K562 (cell line): ENCODE data around the gene FAM168B. TPM values are rescaled to one million over a fixed set of nuclear protein-coding genes. Genes with fewer than 3 reads are reported as not detected.

Source experiments
- ATAC-seq: fragments of 200-7000 bp; cut with Tn5 transposase; 3 replicates; pipeline ENCODE4 v1.9.1; 2020; ENCODE audit warnings: moderate library complexity
- BruUV-seq: library from RNA; stranded (reverse); fragments of 400-500 nt; replicated peaks from 2 replicates; lab custom pipeline; 2021; lab: Mats Ljungman, UMichigan
- CTCF ChIA-PET: fragments of 300-600 bp; formaldehyde crosslinking; extraction: SDS; loops from one replicate; lab custom pipeline; 2021; ENCODE audit warnings: low intra/inter-chr PET ratio; lab: Yijun Ruan, JAX
- POLR2A ChIA-PET: fragments of 300-600, 350-650 bp; sonication (Branson Sonifier 250); formaldehyde crosslinking; extraction: SDS; loops from one replicate; lab custom pipeline; 2021; ENCODE audit warnings: antibody characterized with exemption, inconsistent platforms; lab: Yijun Ruan, JAX
- DNase-seq, 4 experiments: peaks; one replicate each; pipeline versions ENCODE4 v3.0.0 to v3.0.0-alpha.2; 2011 to 2018; ENCODE audit warnings: low spot score in 3 of 4, mixed read lengths in 3 of 4; ENCODE audit errors: extremely low read depth in 1 of 4
- FAIRE-seq: peaks from 2 replicates; lab custom pipeline; 2011; peaks lifted over from hg19 to GRCh38; lab: Jason Lieb, UNC
- H2AFZ ChIP-seq: 2 replicates; pipeline ENCODE4 v1.6.0; 2011; ENCODE audit warnings: low read depth, low read length, control low read depth, inconsistent platforms
- H3K27ac ChIP-seq: fragments of 200-600 bp; 3 replicates; pipeline ENCODE4 v1.8.0; 2011; ENCODE audit warnings: low read depth, mild to moderate bottlenecking, control low read depth, inconsistent platforms, low read length, moderate library complexity, mixed read lengths; ENCODE audit errors: extremely low read depth
- H3K27me3 ChIP-seq, 2 experiments: fragments of 300-600 bp in 1 of 2; 2 replicates in 1 of 2; 3 replicates in 1 of 2; pipeline versions ENCODE4 v1.6.0 to v1.8.0; 2011; ENCODE audit warnings: inconsistent platforms in 2 of 2, low read length in 2 of 2, mild to moderate bottlenecking in 1 of 2, mixed read lengths in 1 of 2, moderate library complexity in 1 of 2; ENCODE audit not compliant: control insufficient read depth in 2 of 2, insufficient read depth in 2 of 2
- H3K36me3 ChIP-seq: fragments of 300-600 bp; 3 replicates; pipeline ENCODE4 v1.8.0; 2011; ENCODE audit warnings: mild to moderate bottlenecking, low read length, inconsistent platforms; ENCODE audit not compliant: control insufficient read depth, insufficient read depth
- H3K4me1 ChIP-seq, 2 experiments: fragments of 200-600 bp in 1 of 2; replicated peaks in 1 of 2; 2 replicates in 1 of 2; 3 replicates in 1 of 2; pipeline versions ENCODE4 v1.5.1 to v1.8.0; 2011; ENCODE audit warnings: inconsistent platforms in 2 of 2, low read length in 2 of 2, mild to moderate bottlenecking in 1 of 2, mixed read lengths in 1 of 2, moderate library complexity in 1 of 2; ENCODE audit not compliant: control insufficient read depth in 2 of 2, insufficient read depth in 2 of 2
- H3K4me2 ChIP-seq: 2 replicates; pipeline ENCODE4 v1.6.1; 2011; ENCODE audit warnings: low read length, control low read depth, inconsistent platforms, mixed read lengths; ENCODE audit not compliant: insufficient read depth
- H3K4me3 ChIP-seq: fragments of 200-600 bp; sonication (generic), shearing (Covaris generic); 2 replicates; pipeline ENCODE4 v1.5.1; 2016; ENCODE audit warnings: control low read depth, inconsistent platforms
- H3K79me2 ChIP-seq: fragments of 200-600 bp; 3 replicates; pipeline ENCODE4 v1.8.0; 2011; ENCODE audit warnings: low read length, inconsistent platforms; ENCODE audit not compliant: control insufficient read depth, insufficient read depth
- H3K9ac ChIP-seq, 2 experiments: 2 replicates each; pipeline versions ENCODE4 v1.6.0 to v1.6.1; 2011; ENCODE audit warnings: low read depth in 2 of 2, low read length in 2 of 2, control low read depth in 1 of 2, inconsistent platforms in 1 of 2, mild to moderate bottlenecking in 1 of 2, mixed read lengths in 1 of 2; ENCODE audit not compliant: insufficient read depth in 1 of 2
- H3K9me1 ChIP-seq: one replicate; pipeline ENCODE4 v1.6.0; 2011; ENCODE audit warnings: inconsistent platforms, mild to moderate bottlenecking, low read length, moderate library complexity; ENCODE audit not compliant: control insufficient read depth, insufficient read depth
- H3K9me3 ChIP-seq: replicated peaks from 2 replicates; pipeline ENCODE4 v1.5.1; 2011; ENCODE audit warnings: low read depth, low read length, inconsistent platforms; ENCODE audit not compliant: control insufficient read depth, insufficient read depth
- H4K20me1 ChIP-seq: replicated peaks from 2 replicates; pipeline ENCODE4 v1.6.1; 2011; ENCODE audit warnings: low read length, inconsistent platforms, mixed read lengths; ENCODE audit not compliant: control insufficient read depth, insufficient read depth
- PATZ1 ChIP-seq: fragments of 250-450 bp; sonication (Bioruptor Pico); IDR thresholded peaks from 2 replicates; pipeline ENCODE4 v1.5.0; 2020; ENCODE audit warnings: mild to moderate bottlenecking, borderline replicate concordance
- POLR2AphosphoS5 ChIP-seq: IDR thresholded peaks from 2 replicates; pipeline ENCODE4 v1.6.1; 2011; ENCODE audit warnings: mild to moderate bottlenecking, low read depth, low read length, moderate library complexity; ENCODE audit not compliant: control insufficient read depth, insufficient read depth
- YY1 ChIP-seq, 3 experiments: IDR thresholded peaks; 2 replicates each; pipeline ENCODE4 v1.6.1; 2011; ENCODE audit warnings: low read length in 2 of 3, mild to moderate bottlenecking in 2 of 3, moderate library complexity in 2 of 3, borderline replicate concordance in 1 of 3, control low read depth in 1 of 3, low read depth in 1 of 3; ENCODE audit not compliant: insufficient read depth in 3 of 3, insufficient replicate concordance in 2 of 3, control insufficient read depth in 1 of 3, insufficient read length in 1 of 3; ENCODE audit errors: extremely low read depth in 1 of 3
- WGBS: fragments of 100-300 bp; shearing (Covaris generic); methylation state at CpG from one replicate; pipeline ENCODE4 v1.1.6; 2016; ENCODE audit warnings: low coverage, mixed read lengths; ENCODE audit not compliant: insufficient coverage; ENCODE audit errors: missing lambda C conversion rate; 5-methylcytosine and 5-hydroxymethylcytosine counted together
- in situ Hi-C: fragments of 300-500 bp; cut with MboI; formaldehyde crosslinking; loops from 4 replicates; pipeline ENCODE4 v1.15.0; 2018; ENCODE audit warnings: inconsistent platforms, mixed read lengths
- intact Hi-C: fragments of 100-400 bp; cut with micrococcal nuclease; formaldehyde crosslinking; loops from 2 replicates; pipeline ENCODE4 v1.14.2; 2022
- polyA plus RNA-seq, 8 experiments: library from polyadenylated mRNA; depleted of rRNA in 4 of 8; stranded (reverse) in 5 of 8; unstranded in 3 of 8; fragments of >200 nt; fragmentation: Nextera tagmentation in 2 of 8; fragmentation: Illumina TruSeq in 1 of 8; extraction: Ambion mirVana in 2 of 8; extraction: Trizol in 1 of 8; gene quantifications; 2 replicates each; pipeline versions ENCODE4 v1.2.1 to v1.2.3, GENCODE V29; 2011 to 2014; ENCODE audit warnings: inconsistent platforms in 1 of 8, missing spikeins in 1 of 8
- total RNA-seq, 7 experiments: library from RNA; depleted of rRNA in 6 of 7; stranded (reverse); fragments of >200 nt in 6 of 7; fragmentation: Illumina TruSeq in 2 of 7; extraction: Trizol in 2 of 7; gene quantifications; 2 replicates each; pipeline versions ENCODE4 v1.2.1 to v1.2.3, GENCODE V29; 2011 to 2021; ENCODE audit warnings: low replicate concordance in 1 of 7
- TF ChIP-seq, protein P1 (sequence below), 3 experiments: IDR thresholded peaks in 2 of 3; conservative IDR thresholded peaks in 1 of 3; 2 replicates each; pipeline ENCODE4 v1.5.1; 2011 to 2012; ENCODE audit warnings: low read length in 3 of 3, mild to moderate bottlenecking in 3 of 3, control low read depth in 2 of 3, improper control_type of control experiment in 1 of 3, inconsistent platforms in 1 of 3, low read depth in 1 of 3, mixed read lengths in 1 of 3, moderate library complexity in 1 of 3; ENCODE audit not compliant: insufficient read depth in 2 of 3

The FAM168B gene
- total and polyA plus RNA-seq, 9 of the 15 experiments (the other 6 are each of a cell fraction or from before 2014, with no cell fraction given) = 3.3 to 76.0 (median 46.1) TPM

DNA sequence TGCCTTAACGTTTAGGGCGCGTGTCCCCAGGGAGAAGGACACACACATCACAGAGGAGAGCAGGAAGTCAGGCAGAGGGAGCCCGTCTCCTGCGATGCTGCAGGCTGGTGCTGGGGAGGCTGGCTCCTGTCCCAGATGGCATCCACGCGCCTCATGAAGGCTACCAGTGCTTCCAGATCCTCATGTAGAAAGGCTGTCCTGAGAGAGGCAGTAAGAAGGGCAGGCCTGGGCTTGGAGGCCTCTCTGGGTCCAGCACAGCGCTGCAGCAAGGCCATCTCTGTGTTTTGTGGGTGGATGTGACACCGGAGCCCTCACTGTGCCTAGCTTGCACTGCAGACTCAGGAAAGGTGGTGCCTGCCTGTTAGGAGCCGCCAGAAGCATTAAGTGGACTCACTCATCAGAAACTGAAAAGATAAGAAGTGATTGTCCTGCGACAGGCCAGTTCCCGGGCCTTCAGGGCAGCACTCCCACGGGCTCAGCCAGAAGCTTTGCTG, 62.7 kb downstream of the FAM168B start (continued):
- TF ChIP-seq PATZ1 = no peak

GRCh38 chr2:131029812-131030211, 63.4 kb downstream of the FAM168B start:
- BruUV-seq = no TSS peak
- H3K9ac ChIP-seq = no peak overlapping the region
- H3K9me3 ChIP-seq = no peaks in the 10 kb centered on the region
- no peak overlapping the region for H3K27ac ChIP-seq
- no peaks in the 10 kb centered on the region; a peak in 1 of 5 replicates for H3K4me1 ChIP-seq
- H3K36me3 ChIP-seq = no peaks in the 10 kb centered on the region
- in situ Hi-C loops = no loop called here
- TF ChIP-seq YY1 (IDR thresholded peaks at IDR 0.05; ENCODE audit: borderline replicate concordance in 1 of 3, control insufficient read depth in 1 of 3, extremely low read depth in 1 of 3, insufficient read depth in 3 of 3, insufficient read length in 1 of 3, insufficient replicate concordance in 2 of 3, low read depth in 1 of 3, low read length in 2 of 3) (peak in 1 of 3 experiments; percentile 26), POLR2AphosphoS5 (no peak)
- TF ChIP-seq, protein P1, sequence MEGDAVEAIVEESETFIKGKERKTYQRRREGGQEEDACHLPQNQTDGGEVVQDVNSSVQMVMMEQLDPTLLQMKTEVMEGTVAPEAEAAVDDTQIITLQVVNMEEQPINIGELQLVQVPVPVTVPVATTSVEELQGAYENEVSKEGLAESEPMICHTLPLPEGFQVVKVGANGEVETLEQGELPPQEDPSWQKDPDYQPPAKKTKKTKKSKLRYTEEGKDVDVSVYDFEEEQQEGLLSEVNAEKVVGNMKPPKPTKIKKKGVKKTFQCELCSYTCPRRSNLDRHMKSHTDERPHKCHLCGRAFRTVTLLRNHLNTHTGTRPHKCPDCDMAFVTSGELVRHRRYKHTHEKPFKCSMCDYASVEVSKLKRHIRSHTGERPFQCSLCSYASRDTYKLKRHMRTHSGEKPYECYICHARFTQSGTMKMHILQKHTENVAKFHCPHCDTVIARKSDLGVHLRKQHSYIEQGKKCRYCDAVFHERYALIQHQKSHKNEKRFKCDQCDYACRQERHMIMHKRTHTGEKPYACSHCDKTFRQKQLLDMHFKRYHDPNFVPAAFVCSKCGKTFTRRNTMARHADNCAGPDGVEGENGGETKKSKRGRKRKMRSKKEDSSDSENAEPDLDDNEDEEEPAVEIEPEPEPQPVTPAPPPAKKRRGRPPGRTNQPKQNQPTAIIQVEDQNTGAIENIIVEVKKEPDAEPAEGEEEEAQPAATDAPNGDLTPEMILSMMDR (IDR thresholded peaks at IDR 0.05 in 2 of 3, conservative IDR thresholded peaks at IDR 0.05 in 1 of 3; ENCODE audit: insufficient read depth in 2 of 3, low read depth in 1 of 3, low read length in 3 of 3) = 0 out of 6 replicates have a peak, but pooled peaks of 1 of the 3 experiments have one; percentile 13
- peak; percentile 52 for ATAC-seq
- WGBS = 0% methylated on average over 5 of the region's 8 CpGs
- no peak overlapping the region for H2AFZ ChIP-seq
- H3K9me1 ChIP-seq = no peaks in the 10 kb centered on the region
- DNase-seq = no peak
- FAIRE-seq = no peak
- no peaks in the 10 kb centered on the region for H3K79me2 ChIP-seq
- intact Hi-C loops = loop anchor here (10.0 kb wide), 1 partner anchor 1435 kb away; no protein-coding TSS in a partner anchor
- 0 out of 2 replicates have a peak, but pooled peaks cover 3% of the 10 kb centered on the region for H4K20me1 ChIP-seq
- no peak overlapping the region for H3K4me3 ChIP-seq
- no peak overlapping the region for H3K4me2 ChIP-seq
- POLR2A ChIA-PET = interaction anchor here (0.9 kb wide), 1 partner anchor 18 kb away, joined by 3 read pairs; no protein-coding TSS in a partner anchor
- CTCF ChIA-PET = no interaction called here
- H3K27me3 ChIP-seq = peaks cover 2 to 39% of the 10 kb centered on the region in 2 experiments; a peak in 3 of 5 replicates
